ENCODE measurements around the gene OR6A2. TPM values are rescaled to one million over a fixed set of nuclear protein-coding genes. Genes with fewer than 3 reads are reported as not detected.

The OR6A2 gene
- not detected for total RNA-seq

DNA sequence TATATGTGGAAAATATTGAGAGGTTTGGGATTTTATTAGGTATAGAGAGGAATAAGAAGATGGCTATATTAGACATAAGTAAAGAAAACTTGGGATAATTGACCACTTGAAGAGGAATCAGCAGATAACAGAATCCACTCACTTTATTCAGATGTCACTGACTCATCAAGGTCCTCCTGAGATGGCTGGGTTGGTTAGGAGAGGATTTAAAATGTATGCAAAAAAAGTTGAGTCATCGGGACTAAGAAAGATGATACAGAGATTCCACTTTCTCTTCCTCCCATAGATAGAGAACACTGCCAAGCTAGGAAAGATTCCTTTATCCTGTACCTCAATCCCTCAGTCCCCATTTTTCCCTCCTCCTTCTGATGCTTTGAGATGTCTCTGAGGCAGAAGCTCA, at the start of gene OR6A2:
Gene OR6A2, minus strand, starts transcription at position 288 of the 400 bp plus-strand sequence. CDS start 3,981 bp downstream, outside the sequence.
- H3K27me3 ChIP-seq: no peaks in the 10 kb centered on the region
- H3K27ac ChIP-seq: no peak within 1 kb of the TSS
- TF ChIP-seq CTCF (IDR thresholded peaks at IDR 0.05): no peak

DNA sequence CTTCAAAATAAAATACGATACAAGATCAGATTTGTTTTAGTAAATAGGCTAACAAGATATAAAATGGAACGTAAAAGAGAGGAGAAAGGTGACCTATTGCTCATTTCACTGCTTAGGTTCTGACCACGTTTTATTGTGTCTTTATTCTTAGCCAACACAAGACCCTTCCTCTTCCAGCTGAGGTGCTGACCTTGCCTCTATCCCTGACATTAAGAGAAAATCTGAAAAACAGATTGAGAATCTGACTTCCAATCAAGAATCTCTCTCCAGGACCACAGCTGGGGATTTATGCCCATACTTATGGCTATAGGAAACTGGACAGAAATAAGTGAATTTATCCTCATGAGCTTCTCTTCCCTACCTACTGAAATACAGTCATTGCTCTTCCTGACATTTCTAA, 45.9 kb upstream of the OR6A2 start, which contains the start of gene OR10A5:
Gene OR10A5, plus strand, starts transcription at position 301 of the 400 bp plus-strand sequence. Its CDS starts 0 bp downstream, at position 301.
- TF ChIP-seq CTCF (IDR thresholded peaks at IDR 0.05): no peak
- no peaks in the 10 kb centered on the region for H3K4me1 ChIP-seq
- H3K9me3 ChIP-seq: no peaks in the 10 kb centered on the region
- H3K27me3 ChIP-seq: no peaks in the 10 kb centered on the region
- DNase-seq (ENCODE audit: low spot score in 2 of 2): no peak
- H3K36me3 ChIP-seq: no peaks in the 10 kb centered on the region
- H3K27ac ChIP-seq: no peak within 1 kb of the TSS
- H3K4me3 ChIP-seq: no peak within 1 kb of the TSS
- intact Hi-C loops (cut with DNase I): no loop called here

More for the DNA sequence above, at the start of gene OR6A2:
- intact Hi-C loops (cut with DNase I): no loop called here
- H3K9me3 ChIP-seq: no peaks in the 10 kb centered on the region
- H3K4me3 ChIP-seq: no peak within 1 kb of the TSS
- H3K4me1 ChIP-seq: no peaks in the 10 kb centered on the region
- no peak for DNase-seq (ENCODE audit: low spot score in 2 of 2)
- H3K36me3 ChIP-seq: no peaks in the 10 kb centered on the region

DNA sequence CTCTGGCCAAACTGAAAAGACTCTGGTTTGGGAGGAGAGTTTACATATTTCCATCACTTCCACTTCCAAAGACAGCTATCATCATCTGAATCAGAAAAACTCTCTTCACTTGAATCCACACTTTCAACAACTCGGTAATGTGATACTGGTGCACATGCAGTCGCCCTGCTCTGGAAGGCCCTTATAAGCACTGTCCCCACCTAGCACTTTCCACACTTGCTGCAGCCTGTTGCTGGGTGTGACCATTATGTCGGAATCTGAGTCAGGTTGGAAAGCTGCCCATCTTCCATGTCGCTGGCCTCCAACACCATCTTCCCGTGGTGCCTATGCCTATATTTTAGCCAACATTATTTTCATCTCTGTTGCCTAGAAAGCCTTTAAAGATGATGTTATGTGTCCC, 44.9 kb upstream of the OR6A2 start:
- Histone ChIP-seq H3K4me3 (no peak overlapping the region), H3K27ac (no peak overlapping the region), H3K27me3 (no peaks in the 10 kb centered on the region), H3K36me3 (no peaks in the 10 kb centered on the region), H3K4me1 (no peaks in the 10 kb centered on the region), H3K9me3 (no peaks in the 10 kb centered on the region)
- no peak for DNase-seq (ENCODE audit: low spot score in 2 of 2)
- intact Hi-C loops (cut with DNase I): no loop called here
- no peak for TF ChIP-seq CTCF (IDR thresholded peaks at IDR 0.05)

DNA sequence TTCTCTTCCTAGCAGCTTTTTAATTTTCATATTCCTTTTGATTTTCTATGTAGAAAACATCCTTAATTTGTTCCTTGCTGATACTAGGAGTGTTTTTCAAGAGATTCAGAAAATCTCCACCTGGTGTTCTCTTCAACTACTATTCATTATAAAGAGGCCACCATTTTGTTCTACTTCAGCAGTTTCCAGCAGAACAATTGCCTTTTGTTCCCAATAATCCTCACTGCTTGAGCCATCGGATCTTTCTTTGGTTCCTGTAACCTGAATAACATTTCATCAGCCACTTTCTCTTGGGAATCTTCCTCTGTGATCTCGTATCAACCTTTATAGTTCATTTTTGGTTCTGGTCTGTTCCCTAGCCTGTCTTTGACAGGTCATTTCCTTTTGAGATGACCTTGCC, 44.2 kb upstream of the OR6A2 start:
- no peak for TF ChIP-seq CTCF (IDR thresholded peaks at IDR 0.05)
- DNase-seq (ENCODE audit: low spot score in 2 of 2): no peak
- Histone ChIP-seq H3K4me1 (no peaks in the 10 kb centered on the region), H3K27ac (no peak overlapping the region), H3K9me3 (no peaks in the 10 kb centered on the region), H3K36me3 (no peaks in the 10 kb centered on the region), H3K27me3 (no peaks in the 10 kb centered on the region), H3K4me3 (no peak overlapping the region)
- intact Hi-C loops (cut with DNase I): no loop called here

- no peak for DNase-seq (ENCODE audit: low spot score in 2 of 2)
- Histone ChIP-seq H3K27ac (no peak overlapping the region), H3K4me3 (no peak overlapping the region), H3K27me3 (no peaks in the 10 kb centered on the region), H3K4me1 (no peaks in the 10 kb centered on the region), H3K36me3 (no peaks in the 10 kb centered on the region), H3K9me3 (no peaks in the 10 kb centered on the region)
- no peak for TF ChIP-seq CTCF (IDR thresholded peaks at IDR 0.05)
- intact Hi-C loops (cut with DNase I): no loop called here
Measured at GRCh38 chr11:6841694-6842093, 42.2 kb upstream of the OR6A2 start.

GRCh38 chr11:6834021-6834420, 34.5 kb upstream of the OR6A2 start:
- no peak for TF ChIP-seq CTCF (IDR thresholded peaks at IDR 0.05)
- DNase-seq (ENCODE audit: low spot score in 2 of 2): no peak
- Histone ChIP-seq H3K4me3 (no peak overlapping the region), H3K27me3 (no peaks in the 10 kb centered on the region), H3K9me3 (no peaks in the 10 kb centered on the region), H3K36me3 (no peaks in the 10 kb centered on the region), H3K27ac (no peak overlapping the region), H3K4me1 (no peaks in the 10 kb centered on the region)
- intact Hi-C loops (cut with DNase I): no loop called here
